NT2/D1 (cell line): ENCODE data around the gene GSE1.
"Not testable (repeated sequence)": the region's sequence is repeated elsewhere in the genome, so short reads cannot be mapped to it uniquely, and the experiment has no call there.

Experiments
- YY1 ChIP-seq: IDR thresholded peaks from 2 replicates; pipeline ENCODE4 v1.6.1; 2011; ENCODE audit not compliant: insufficient read length, insufficient read depth
- ZNF274 ChIP-seq: IDR thresholded peaks from 2 replicates; pipeline ENCODE4 v1.6.1; 2011; ENCODE audit warnings: mild to moderate bottlenecking, low read depth, low read length

DNA sequence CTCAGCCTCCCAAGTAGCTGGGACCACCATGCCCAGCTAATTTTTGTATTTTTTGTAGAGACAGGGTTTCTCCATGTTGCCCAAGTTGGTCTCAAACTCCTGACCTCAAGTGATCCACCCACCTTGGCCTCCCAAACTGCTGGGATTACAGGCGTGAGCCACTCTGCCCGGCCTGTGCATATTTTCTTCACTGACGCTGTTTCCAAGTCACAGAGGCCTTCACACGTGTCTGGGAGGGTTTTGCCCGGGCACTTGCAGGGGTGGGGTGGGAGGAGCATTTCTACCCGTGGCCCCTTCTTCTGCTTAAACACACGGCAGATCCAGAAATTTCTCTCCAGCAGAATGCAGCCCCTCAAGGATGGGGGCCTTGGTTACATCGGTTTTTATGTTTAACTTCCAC, 20.8 kb upstream of the GSE1 start:
- TF ChIP-seq YY1, ZNF274: not testable (repeated sequence)
